B cell (primary cell): Measurements from ENCODE around the gene UBE3C. TPM values are rescaled to one million over a fixed set of nuclear protein-coding genes. Genes with fewer than 3 reads are reported as not detected.

Experiments
- ATAC-seq: fragments of 200-7000 bp; cut with Tn5 transposase; one replicate; pipeline ENCODE4 v1.10.0; 2021; ENCODE audit warnings: low read depth, mild to moderate bottlenecking, moderate number of reproducible peaks, moderate library complexity
- CTCF ChIA-PET: fragments of 350-600 bp; sonication (Branson Sonifier 250); formaldehyde crosslinking; loops from one replicate; lab custom pipeline; 2021; ENCODE audit warnings: antibody characterized with exemption, inconsistent platforms; lab: Charles Lee
- POLR2A ChIA-PET: fragments of 350-600 bp; sonication (Branson Sonifier 250); formaldehyde crosslinking; loops from one replicate; lab custom pipeline; 2021; ENCODE audit warnings: antibody characterized with exemption; lab: Charles Lee
- DNase-seq: peaks from one replicate; pipeline ENCODE4 v3.0.0; 2013
- H2AFZ ChIP-seq: 2 replicates; pipeline ENCODE4 v1.6.1; 2012; ENCODE audit warnings: mild to moderate bottlenecking, low read depth, low read length; ENCODE audit not compliant: insufficient read depth, poor library complexity, severe bottlenecking
- H3K27ac ChIP-seq, 2 donors: 1 replicate in 1 of 2; 2 replicates in 1 of 2; pipeline ENCODE4 v1.5.1; 2012 to 2013; ENCODE audit warnings: low read length in 2 of 2, mild to moderate bottlenecking in 2 of 2, moderate library complexity in 1 of 2
- H3K27me3 ChIP-seq, 4 experiments: fragments of 200-600 bp in 1 of 4; sonication (generic) in 1 of 4; replicated peaks in 1 of 4; 1 replicate in 2 of 4; 2 replicates in 2 of 4; pipeline versions ENCODE4 v1.6.1 to v1.7.0; 2013 to 2016; ENCODE audit warnings: low read length in 3 of 4, mild to moderate bottlenecking in 2 of 4, mixed read lengths in 1 of 4, moderate library complexity in 1 of 4; ENCODE audit not compliant: insufficient read depth in 4 of 4, control insufficient read depth in 3 of 4; ENCODE audit errors: control extremely low read depth in 1 of 4
- H3K36me3 ChIP-seq, 2 experiments: replicated peaks in 1 of 2; 1 replicate in 1 of 2; 2 replicates in 1 of 2; pipeline versions ENCODE4 v1.6.1 to v1.7.1; 2013; ENCODE audit warnings: low read length in 1 of 2; ENCODE audit not compliant: insufficient read depth in 2 of 2, control insufficient read depth in 1 of 2; ENCODE audit errors: control extremely low read depth in 1 of 2, extremely low read depth in 1 of 2
- H3K4me1 ChIP-seq, 2 donors: fragments of 200-600 bp in 1 of 2; sonication (generic) in 1 of 2; 1 replicate in 1 of 2; 2 replicates in 1 of 2; pipeline versions ENCODE4 v1.5.1 to v1.6.1; 2013 to 2017; ENCODE audit warnings: low read length in 2 of 2; ENCODE audit not compliant: control insufficient read depth in 2 of 2, insufficient read depth in 2 of 2
- H3K4me2 ChIP-seq: replicated peaks from 2 replicates; pipeline ENCODE3; 2012; ENCODE audit warnings: mild to moderate bottlenecking, low read depth, low read length; ENCODE audit not compliant: poor library complexity, severe bottlenecking
- H3K4me3 ChIP-seq, 5 experiments: fragments of 200-600 bp in 1 of 5; sonication (generic) in 1 of 5; 1 replicate in 3 of 5; 2 replicates in 2 of 5; pipeline versions ENCODE4 v1.5.1 to v1.7.0; 2011 to 2016; ENCODE audit warnings: low read length in 4 of 5, mild to moderate bottlenecking in 4 of 5, low read depth in 2 of 5, control low read depth in 1 of 5, moderate library complexity in 1 of 5; ENCODE audit not compliant: insufficient read depth in 1 of 5; ENCODE audit errors: control extremely low read depth in 1 of 5, extremely low read depth in 1 of 5
- H3K79me2 ChIP-seq: fragments of 200-600 bp; sonication (generic); one replicate; pipeline ENCODE4 v1.6.0; 2016; ENCODE audit warnings: low read length; ENCODE audit not compliant: control insufficient read depth, insufficient read depth
- H3K9ac ChIP-seq: fragments of 200-600 bp; sonication (generic); 2 replicates; pipeline ENCODE4 v1.6.1; 2017; ENCODE audit warnings: mild to moderate bottlenecking, low read length, moderate library complexity
- H3K9me3 ChIP-seq, 3 donors: one replicate each; pipeline versions ENCODE4 v1.6.1 to v1.7.1; 2013; ENCODE audit warnings: low read length in 2 of 3; ENCODE audit not compliant: control insufficient read depth in 2 of 3, insufficient read depth in 1 of 3; ENCODE audit errors: control extremely low read depth in 1 of 3
- H4K20me1 ChIP-seq: 2 replicates; pipeline ENCODE4 v1.6.0; 2012; ENCODE audit warnings: mild to moderate bottlenecking, low read length; ENCODE audit not compliant: insufficient read depth, control insufficient read depth, poor library complexity, severe bottlenecking
- H3K27ac Mint-ChIP-seq: one replicate; pipeline ENCODE4 v1.8.0; 2021; ENCODE audit warnings: mixed read lengths
- H3K27me3 Mint-ChIP-seq: one replicate; pipeline ENCODE4 v1.8.0; 2021; ENCODE audit warnings: mixed read lengths
- H3K4me1 Mint-ChIP-seq: one replicate; pipeline ENCODE4 v1.8.0; 2021; ENCODE audit warnings: mixed read lengths
- H3K4me3 Mint-ChIP-seq: one replicate; pipeline ENCODE4 v1.8.0; 2021; ENCODE audit warnings: mixed read lengths
- H3K9me3 Mint-ChIP-seq: one replicate; pipeline ENCODE4 v1.8.0; 2022; ENCODE audit warnings: mixed read lengths; ENCODE audit not compliant: insufficient read depth
- CTCF ChIP-seq: fragments of 200-600 bp; IDR thresholded peaks from one replicate; pipeline ENCODE4 v1.8.0; 2022; ENCODE audit warnings: antibody characterized with exemption, mild to moderate bottlenecking
- EZH2 ChIP-seq: IDR thresholded peaks from 2 replicates; pipeline ENCODE4 v1.6.1; 2012; ENCODE audit warnings: borderline replicate concordance, low read depth, mild to moderate bottlenecking, moderate library complexity, low read length; ENCODE audit not compliant: insufficient read depth, poor library complexity, severe bottlenecking
- WGBS: methylation state at CpG from one replicate; pipeline ENCODE4 v1.1.5; 2013; ENCODE audit warnings: missing lambda C conversion rate; ENCODE audit not compliant: insufficient coverage; 5-methylcytosine and 5-hydroxymethylcytosine counted together
- intact Hi-C: fragments of 100-400 bp; cut with micrococcal nuclease; formaldehyde crosslinking; loops from one replicate; pipeline ENCODE4 v1.10.0; 2022
- polyA plus RNA-seq: library from polyadenylated mRNA; depleted of rRNA; stranded (reverse); fragments of >200 nt; gene quantifications from 2 replicates; pipeline ENCODE4 v1.2.3, GENCODE V29; 2012
- total RNA-seq, 2 donors: library from RNA; stranded (reverse); fragments of 120-200 nt in 1 of 2; gene quantifications; 1 replicate in 1 of 2; 2 replicates in 1 of 2; pipeline versions ENCODE4 v1.2.3 to v1.2.4, GENCODE V29; 2013 to 2022

UBE3C gene
- total and polyA plus RNA-seq, 2 donors (not counting 1 experiment from before 2014, with no cell fraction given) = 17.8 to 66.5 TPM

GRCh38 chr7:157267516-157267915 lies 128.8 kb downstream of the UBE3C start:
- POLR2A ChIA-PET = no interaction called here
- H3K27me3 Mint-ChIP-seq = no peaks in the 10 kb centered on the region
- no peaks in the 10 kb centered on the region for H3K27me3 ChIP-seq
- peaks cover 9 to 43% of the 10 kb centered on the region in 2 experiments for H3K36me3 ChIP-seq
- H4K20me1 ChIP-seq = no peaks in the 10 kb centered on the region
- intact Hi-C loops = no loop called here
- no peak overlapping the region for H3K9ac ChIP-seq
- WGBS = 100% methylated on average over 11 of the region's 13 CpGs
- DNase-seq (no peak), ATAC-seq (no peak)
- no peaks in the 10 kb centered on the region for H3K4me1 Mint-ChIP-seq
- no peaks in the 10 kb centered on the region for H3K4me1 ChIP-seq
- no peak for TF ChIP-seq EZH2
- TF ChIP-seq CTCF = no peak
- no peak overlapping the region for H3K27ac ChIP-seq
- no peak overlapping the region for H2AFZ ChIP-seq
- no peaks in the 10 kb centered on the region for H3K9me3 ChIP-seq
- H3K27ac Mint-ChIP-seq = no peak overlapping the region
- H3K79me2 ChIP-seq = no peaks in the 10 kb centered on the region
- no peak overlapping the region for H3K4me3 Mint-ChIP-seq
- H3K4me3 ChIP-seq = no peak overlapping the region
- H3K9me3 Mint-ChIP-seq = no peaks in the 10 kb centered on the region
- no peak overlapping the region for H3K4me2 ChIP-seq
- CTCF ChIA-PET = interaction anchor here (1.1 kb wide), 1 partner anchor 16 kb away, joined by 3 read pairs; no protein-coding TSS in a partner anchor

DNA sequence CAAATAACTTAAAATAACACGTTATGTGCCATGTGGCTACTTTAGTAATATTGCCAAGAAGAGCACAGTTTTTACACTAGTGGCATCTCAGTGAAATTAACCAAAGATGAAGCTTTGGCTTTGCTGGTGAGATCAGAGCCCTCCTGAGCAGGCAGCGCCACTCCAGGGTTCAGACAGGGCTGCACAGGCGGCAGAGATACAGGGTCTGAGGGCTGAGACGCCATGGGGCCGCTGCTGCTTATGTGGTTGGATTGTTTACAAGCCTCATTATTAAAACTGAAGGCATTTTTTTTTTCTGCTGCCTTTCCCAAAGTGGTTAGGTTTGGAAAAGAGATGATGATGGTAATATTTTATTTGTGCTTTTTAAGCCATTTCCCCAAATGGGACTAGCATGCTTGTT lies 129.2 kb downstream of the UBE3C start:
- Histone ChIP-seq H4K20me1 (no peaks in the 10 kb centered on the region), H3K27me3 (no peaks in the 10 kb centered on the region), H3K9me3 (no peaks in the 10 kb centered on the region), H3K79me2 (no peaks in the 10 kb centered on the region), H3K27ac (no peak overlapping the region), H3K4me1 (no peaks in the 10 kb centered on the region), H3K36me3 (peaks cover 9 to 43% of the 10 kb centered on the region in 2 experiments), H3K4me2 (no peak overlapping the region), H3K9ac (no peak overlapping the region), H2AFZ (no peak overlapping the region), H3K4me3 (no peak overlapping the region)
- ChIA-PET POLR2A (no interaction called here), CTCF (interaction anchor here (1.1 kb wide), 1 partner anchor 16 kb away, joined by 3 read pairs; no protein-coding TSS in a partner anchor)
- intact Hi-C loops = no loop called here
- Mint-ChIP-seq H3K4me1 (no peaks in the 10 kb centered on the region), H3K9me3 (no peaks in the 10 kb centered on the region), H3K27me3 (no peaks in the 10 kb centered on the region), H3K27ac (no peak overlapping the region), H3K4me3 (no peak overlapping the region)
- TF ChIP-seq EZH2 = no peak
- no peak for TF ChIP-seq CTCF
- 100% methylated on average over 4 of the region's 5 CpGs for WGBS
- no peak for ATAC-seq
- no peak for DNase-seq
